AG08395 (cell line): ENCODE measurements around the gene CPED1.
"Not testable (repeated sequence)": the region's sequence is repeated elsewhere in the genome, so short reads cannot be mapped to it uniquely, and the experiment has no call there.

ENCODE experiments used
- DNase-seq: peaks from one replicate; pipeline ENCODE4 v3.0.0; 2012; ENCODE audit warnings: mixed read lengths, low spot score

Gene CPED1

DNA sequence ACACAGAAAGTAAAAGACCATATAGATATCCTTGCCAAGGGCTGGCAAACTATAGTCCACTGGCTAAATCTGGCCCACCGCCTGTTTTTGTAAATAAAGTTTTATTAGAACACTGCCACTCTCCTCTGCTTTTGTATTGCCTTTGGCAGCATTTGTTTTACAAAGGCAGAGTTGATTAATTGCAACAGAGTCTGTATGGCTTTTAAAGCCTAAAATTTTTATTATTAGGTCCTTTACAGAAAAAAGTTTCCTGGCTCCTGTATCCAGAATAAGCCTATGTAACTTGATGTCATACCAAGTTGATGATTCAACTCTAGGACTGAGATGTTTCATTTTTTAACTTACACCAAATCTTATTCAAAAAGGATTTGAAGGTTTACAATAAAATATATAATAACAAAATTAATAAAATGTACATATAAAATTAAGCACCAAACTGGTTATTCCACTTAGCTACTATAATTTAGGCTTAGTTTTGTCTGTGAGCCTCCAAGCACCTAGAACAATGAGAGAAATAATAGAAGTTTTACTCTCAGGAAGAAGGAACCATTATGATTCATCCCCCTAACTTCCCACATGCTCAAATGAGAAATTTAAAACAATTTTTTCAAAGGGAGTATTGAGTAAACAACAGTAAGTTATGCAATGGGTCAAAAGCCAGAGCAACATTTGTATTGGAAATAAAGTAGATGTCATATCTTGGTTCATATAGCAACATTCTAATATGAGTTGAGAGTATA lies 31.9 kb downstream of the CPED1 start:
- DNase-seq = peak; percentile 56

GRCh38 chr7:121020989-121021969 lies 32.8 kb downstream of the CPED1 start:
- DNase-seq = no peak

GRCh38 chr7:121023194-121023593 lies 34.7 kb downstream of the CPED1 start:
- DNase-seq = no peak

GRCh38 chr7:121023683-121024511 lies 35.4 kb downstream of the CPED1 start:
- no peak for DNase-seq

DNA sequence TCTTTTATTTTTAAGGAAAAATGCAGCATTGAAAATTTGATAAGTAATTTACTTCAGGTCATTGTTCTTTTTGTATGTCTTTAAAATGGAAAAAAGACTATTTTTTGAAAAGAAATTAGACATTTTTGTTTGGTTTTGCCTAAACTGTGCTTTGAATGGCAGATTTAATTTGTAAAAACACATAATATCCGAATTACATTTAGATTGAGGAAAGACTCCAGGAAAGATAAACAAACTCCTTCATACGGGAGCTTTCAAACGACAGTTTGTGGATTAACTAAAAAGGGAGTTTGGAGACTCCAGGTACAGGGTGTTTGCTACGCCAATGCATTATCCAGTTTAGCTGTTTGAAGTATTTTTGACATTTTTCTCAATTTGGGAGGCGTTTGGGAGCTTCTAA lies 36.1 kb downstream of the CPED1 start:
- no peak for DNase-seq

- no peak for DNase-seq
Observed at GRCh38 chr7:121026159-121026558, 37.6 kb downstream of the CPED1 start.

- no peak for DNase-seq
Observed at GRCh38 chr7:121026577-121027111, 38.1 kb downstream of the CPED1 start.

GRCh38 chr7:121027761-121028669 lies 39.5 kb downstream of the CPED1 start:
- no peak for DNase-seq

DNA sequence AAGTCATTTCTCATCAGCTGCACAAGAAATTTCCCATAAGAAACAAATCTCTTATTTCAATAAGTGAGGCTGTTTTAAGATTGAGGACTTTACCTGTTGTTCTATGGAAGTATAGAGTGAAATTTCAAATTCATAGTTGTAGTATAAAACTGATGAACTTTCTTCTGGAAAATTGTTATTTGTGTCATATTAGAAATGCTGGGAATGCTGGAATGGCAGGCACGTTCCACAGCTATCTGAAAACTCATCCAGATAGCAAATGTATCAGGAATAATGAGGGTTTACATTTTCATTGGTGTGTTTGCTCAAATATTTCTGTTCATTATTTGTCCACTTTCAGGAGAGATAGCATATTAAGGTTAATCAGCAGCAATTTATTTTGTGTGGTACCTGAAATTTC lies 40.8 kb downstream of the CPED1 start:
- DNase-seq = no peak

DNA sequence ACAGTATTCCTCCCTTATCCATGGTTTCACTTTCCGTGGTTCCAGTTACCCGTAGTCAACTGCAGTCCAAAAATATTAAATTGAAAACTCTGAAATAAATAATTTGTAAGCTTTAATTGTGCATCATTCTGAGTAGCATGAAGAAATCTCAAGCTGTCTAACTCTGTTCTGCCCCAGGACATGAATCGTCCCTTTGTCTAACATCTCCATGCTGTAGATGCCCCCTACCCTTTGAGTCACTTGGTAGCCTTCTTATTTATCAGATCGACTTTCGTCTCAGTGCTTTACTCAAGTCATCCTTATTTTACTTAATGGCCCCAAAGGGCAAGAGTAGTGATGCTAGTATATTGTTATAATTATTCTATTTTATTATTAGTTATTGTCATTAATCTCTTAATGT lies 41.8 kb downstream of the CPED1 start:
- DNase-seq = no peak

- no peak for DNase-seq
Observed at GRCh38 chr7:121032645-121033460, 44.3 kb downstream of the CPED1 start.

DNA sequence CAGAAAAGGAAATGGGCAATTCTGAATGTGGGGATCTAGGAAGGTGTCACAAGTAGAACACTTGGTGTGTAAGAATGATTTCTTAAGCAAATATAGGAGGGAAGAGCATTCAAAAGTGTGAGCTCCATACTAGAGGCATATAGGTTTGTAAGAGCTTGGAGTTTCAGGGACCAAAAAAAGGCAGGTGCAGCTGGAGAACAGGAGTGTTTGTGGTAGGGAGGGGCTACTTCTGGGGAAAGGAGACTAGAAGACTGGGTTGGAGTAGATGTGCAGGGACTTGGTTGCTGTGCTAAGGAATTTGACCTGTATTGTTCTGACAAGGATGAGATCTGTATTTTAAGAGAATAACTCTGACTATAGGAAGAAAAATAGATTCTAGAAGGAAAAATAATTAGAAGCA lies 46.4 kb downstream of the CPED1 start:
- no peak for DNase-seq

DNA sequence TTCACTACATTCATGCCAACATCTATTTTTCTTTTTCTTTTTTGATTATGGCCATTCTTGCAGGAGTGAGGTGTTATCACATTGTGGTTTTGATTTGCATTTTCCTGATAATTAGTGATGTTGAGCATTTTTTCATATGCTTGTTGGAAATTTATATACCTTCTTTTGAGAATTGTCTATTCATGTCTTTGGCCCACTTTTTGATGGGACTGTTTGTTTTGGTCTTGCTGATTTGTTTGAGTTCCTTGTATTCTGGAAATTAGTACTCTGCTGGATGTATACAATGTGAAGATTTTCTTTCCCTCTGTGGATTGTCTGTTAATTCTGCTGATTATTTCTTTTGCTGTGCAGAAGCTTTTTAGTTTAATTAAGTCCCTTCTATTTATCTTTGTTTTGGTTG lies 48.3 kb downstream of the CPED1 start:
- not testable (repeated sequence) for DNase-seq

- DNase-seq = not testable (repeated sequence)
Observed at GRCh38 chr7:121037329-121037728, 48.8 kb downstream of the CPED1 start.

- DNase-seq = no peak
Observed at GRCh38 chr7:121037957-121038716, 49.6 kb downstream of the CPED1 start.

DNA sequence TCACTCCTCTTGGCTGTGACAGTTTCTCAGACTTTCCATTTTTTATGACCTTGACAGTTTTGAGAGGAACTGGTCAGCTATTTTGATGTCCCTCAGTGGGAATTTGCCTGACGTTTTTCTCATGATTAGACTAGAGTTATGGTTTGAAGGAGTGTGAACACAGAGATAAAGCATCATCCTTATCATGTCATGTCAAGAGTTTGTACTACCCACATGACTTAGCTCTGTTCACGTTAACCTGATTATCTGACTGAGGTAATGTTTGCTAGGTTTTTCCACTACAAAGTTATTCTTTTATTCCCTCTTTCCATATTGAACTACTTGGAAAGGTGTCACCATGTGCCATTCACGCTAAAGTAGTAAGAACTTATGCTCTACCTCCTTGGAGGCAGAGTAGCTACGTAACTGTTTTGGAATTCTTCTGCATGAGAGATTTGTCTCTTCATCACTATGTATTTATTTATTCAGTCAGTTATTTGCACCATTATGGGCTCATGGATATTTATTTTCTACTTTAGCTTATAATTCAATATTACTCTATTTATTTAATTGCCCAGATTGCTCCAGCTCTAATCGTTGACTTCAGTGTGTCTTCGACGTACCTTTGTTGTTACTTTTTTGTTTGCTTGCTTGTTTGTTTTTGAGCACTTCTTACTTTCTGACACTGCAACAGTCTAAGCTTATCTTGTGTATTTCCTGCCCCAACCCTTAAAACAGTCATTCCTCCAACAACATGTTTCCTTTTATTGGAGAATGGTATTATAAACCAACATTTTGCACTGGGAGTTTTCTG lies 50.4 kb downstream of the CPED1 start:
- no peak for DNase-seq

DNA sequence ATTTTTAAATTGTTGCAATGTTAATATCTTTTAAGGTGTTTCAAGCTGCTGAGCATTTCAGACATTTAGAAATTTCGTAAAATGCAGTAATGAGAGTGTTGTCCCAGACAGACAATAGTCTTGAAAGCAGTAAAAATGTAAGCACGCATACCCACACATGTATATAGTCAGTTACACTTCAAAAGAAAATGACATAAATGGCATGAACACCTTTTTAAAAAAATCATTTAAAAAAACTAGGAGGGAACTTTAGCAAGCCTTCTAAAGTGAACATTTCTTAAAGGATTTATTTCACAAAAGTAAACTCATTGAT lies 51.0 kb downstream of the CPED1 start:
- DNase-seq = no peak

DNA sequence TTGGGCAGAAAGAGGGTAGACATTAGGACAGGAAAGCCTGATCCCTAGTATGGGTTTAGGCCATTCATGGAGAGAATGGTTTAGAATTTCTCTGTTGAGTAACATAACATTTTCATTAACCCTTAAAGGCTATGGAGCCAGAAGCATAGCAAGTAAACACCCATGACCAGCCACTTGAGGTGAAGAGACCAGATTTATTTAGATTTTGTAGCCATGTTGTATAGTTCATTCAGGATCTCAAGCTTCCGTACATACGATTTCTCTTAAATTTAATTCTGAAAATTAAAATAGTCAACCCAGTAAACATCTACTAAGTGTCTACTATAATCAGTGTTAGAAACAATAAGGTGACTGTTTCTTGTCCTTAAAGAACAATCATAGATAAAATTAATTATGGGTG lies 51.5 kb downstream of the CPED1 start:
- no peak for DNase-seq
